DOHH2 (cell line): ENCODE measurements around the gene NTNG2.

Experiments used
- H3F3A ChIP-seq: fragments of 200-600 bp; sonication (generic), shearing (Covaris generic); 2 replicates; pipeline ENCODE4 v1.6.0; 2016; ENCODE audit warnings: antibody characterized with exemption, mild to moderate bottlenecking; ENCODE audit not compliant: control insufficient read depth, insufficient read depth
- H3K27ac ChIP-seq: fragments of 200-600 bp; sonication (generic); 2 replicates; pipeline ENCODE4 v1.5.1; 2014; ENCODE audit warnings: low read depth, mild to moderate bottlenecking, low read length, moderate library complexity
- H3K27me3 ChIP-seq: fragments of 200-600 bp; sonication (generic); 2 replicates; pipeline ENCODE4 v1.6.1; 2014; ENCODE audit warnings: mild to moderate bottlenecking, low read length, mixed read lengths; ENCODE audit not compliant: control insufficient read depth
- H3K36me3 ChIP-seq: fragments of 200-600 bp; sonication (generic); 2 replicates; pipeline ENCODE4 v1.6.1; 2014; ENCODE audit warnings: mild to moderate bottlenecking, low read length, moderate library complexity, mixed read lengths; ENCODE audit not compliant: control insufficient read depth
- H3K4me1 ChIP-seq: fragments of 200-600 bp; sonication (generic); 2 replicates; pipeline ENCODE4 v1.6.1; 2014; ENCODE audit warnings: mild to moderate bottlenecking, low read length, mixed read lengths; ENCODE audit not compliant: control insufficient read depth
- H3K4me2 ChIP-seq: fragments of 200-600 bp; sonication (generic); 2 replicates; pipeline ENCODE4 v1.6.0; 2014; ENCODE audit warnings: mild to moderate bottlenecking, low read length, moderate library complexity
- H3K4me3 ChIP-seq: fragments of 200-600 bp; sonication (generic); 2 replicates; pipeline ENCODE4 v1.5.1; 2014; ENCODE audit warnings: mild to moderate bottlenecking, low read length, mixed read lengths
- H3K79me2 ChIP-seq: fragments of 200-600 bp; sonication (generic); 2 replicates; pipeline ENCODE4 v1.6.1; 2014; ENCODE audit warnings: mild to moderate bottlenecking, low read length, mixed read lengths; ENCODE audit not compliant: control insufficient read depth
- H3K9me2 ChIP-seq: fragments of 200-600 bp; sonication (generic); replicated peaks from 2 replicates; pipeline ENCODE4 v1.6.1; 2014; ENCODE audit warnings: mild to moderate bottlenecking, low read length, mixed read lengths; ENCODE audit not compliant: control insufficient read depth
- H3K9me3 ChIP-seq: fragments of 200-600 bp; sonication (generic); 2 replicates; pipeline ENCODE4 v1.6.1; 2014; ENCODE audit warnings: antibody characterized with exemption, low read length, mixed read lengths; ENCODE audit not compliant: control insufficient read depth, insufficient read depth
- H4K20me1 ChIP-seq: fragments of 200-600 bp; sonication (generic); 2 replicates; pipeline ENCODE4 v1.6.0; 2014; ENCODE audit warnings: low read depth, mild to moderate bottlenecking, antibody characterized with exemption, low read length, moderate library complexity; ENCODE audit not compliant: control insufficient read depth, insufficient read depth
- EZH2phosphoT487 ChIP-seq: fragments of 200-600 bp; sonication (generic); IDR thresholded peaks from 2 replicates; pipeline ENCODE4 v1.6.1; 2017; ENCODE audit warnings: borderline replicate concordance, mild to moderate bottlenecking, antibody characterized with exemption, low read length, moderate library complexity, mixed read lengths
- TF ChIP-seq, protein P1 (sequence below): fragments of 200-600 bp; sonication (generic); IDR thresholded peaks from one replicate; pipeline ENCODE4 v1.5.1; 2014; ENCODE audit warnings: antibody characterized with exemption, mild to moderate bottlenecking, low read depth, low read length; ENCODE audit not compliant: poor library complexity, severe bottlenecking

Gene NTNG2

GRCh38 chr9:132228062-132228461, 66.2 kb downstream of the NTNG2 start:
- no peaks in the 10 kb centered on the region for H3K4me1 ChIP-seq
- no peaks in the 10 kb centered on the region for H3K9me3 ChIP-seq
- no peak overlapping the region for H3K4me2 ChIP-seq
- peaks cover 8% of the 10 kb centered on the region; the same call in 1 of the 2 replicates for H3K27me3 ChIP-seq
- H3K27ac ChIP-seq, result no peak overlapping the region
- no peaks in the 10 kb centered on the region for H3K36me3 ChIP-seq
- H3K79me2 ChIP-seq, result no peaks in the 10 kb centered on the region
- H3K9me2 ChIP-seq, result no peaks in the 10 kb centered on the region
- no peaks in the 10 kb centered on the region for H4K20me1 ChIP-seq
- no peak for TF ChIP-seq EZH2phosphoT487
- TF ChIP-seq, protein P1, sequence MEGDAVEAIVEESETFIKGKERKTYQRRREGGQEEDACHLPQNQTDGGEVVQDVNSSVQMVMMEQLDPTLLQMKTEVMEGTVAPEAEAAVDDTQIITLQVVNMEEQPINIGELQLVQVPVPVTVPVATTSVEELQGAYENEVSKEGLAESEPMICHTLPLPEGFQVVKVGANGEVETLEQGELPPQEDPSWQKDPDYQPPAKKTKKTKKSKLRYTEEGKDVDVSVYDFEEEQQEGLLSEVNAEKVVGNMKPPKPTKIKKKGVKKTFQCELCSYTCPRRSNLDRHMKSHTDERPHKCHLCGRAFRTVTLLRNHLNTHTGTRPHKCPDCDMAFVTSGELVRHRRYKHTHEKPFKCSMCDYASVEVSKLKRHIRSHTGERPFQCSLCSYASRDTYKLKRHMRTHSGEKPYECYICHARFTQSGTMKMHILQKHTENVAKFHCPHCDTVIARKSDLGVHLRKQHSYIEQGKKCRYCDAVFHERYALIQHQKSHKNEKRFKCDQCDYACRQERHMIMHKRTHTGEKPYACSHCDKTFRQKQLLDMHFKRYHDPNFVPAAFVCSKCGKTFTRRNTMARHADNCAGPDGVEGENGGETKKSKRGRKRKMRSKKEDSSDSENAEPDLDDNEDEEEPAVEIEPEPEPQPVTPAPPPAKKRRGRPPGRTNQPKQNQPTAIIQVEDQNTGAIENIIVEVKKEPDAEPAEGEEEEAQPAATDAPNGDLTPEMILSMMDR, result no peak
- no peaks in the 10 kb centered on the region for H3F3A ChIP-seq
- H3K4me3 ChIP-seq, result no peak overlapping the region

- Histone ChIP-seq H3K79me2 (no peaks in the 10 kb centered on the region), H3K4me2 (no peak overlapping the region), H3K27me3 (no peaks in the 10 kb centered on the region), H3F3A (no peaks in the 10 kb centered on the region), H3K4me3 (no peak overlapping the region), H3K4me1 (no peaks in the 10 kb centered on the region), H3K9me2 (no peaks in the 10 kb centered on the region), H3K36me3 (no peaks in the 10 kb centered on the region), H3K27ac (no peak overlapping the region), H4K20me1 (no peaks in the 10 kb centered on the region), H3K9me3 (no peaks in the 10 kb centered on the region)
- TF ChIP-seq, protein P1, result no peak
- TF ChIP-seq EZH2phosphoT487, result no peak
Observed at GRCh38 chr9:132230605-132231004, 68.7 kb downstream of the NTNG2 start.

DNA sequence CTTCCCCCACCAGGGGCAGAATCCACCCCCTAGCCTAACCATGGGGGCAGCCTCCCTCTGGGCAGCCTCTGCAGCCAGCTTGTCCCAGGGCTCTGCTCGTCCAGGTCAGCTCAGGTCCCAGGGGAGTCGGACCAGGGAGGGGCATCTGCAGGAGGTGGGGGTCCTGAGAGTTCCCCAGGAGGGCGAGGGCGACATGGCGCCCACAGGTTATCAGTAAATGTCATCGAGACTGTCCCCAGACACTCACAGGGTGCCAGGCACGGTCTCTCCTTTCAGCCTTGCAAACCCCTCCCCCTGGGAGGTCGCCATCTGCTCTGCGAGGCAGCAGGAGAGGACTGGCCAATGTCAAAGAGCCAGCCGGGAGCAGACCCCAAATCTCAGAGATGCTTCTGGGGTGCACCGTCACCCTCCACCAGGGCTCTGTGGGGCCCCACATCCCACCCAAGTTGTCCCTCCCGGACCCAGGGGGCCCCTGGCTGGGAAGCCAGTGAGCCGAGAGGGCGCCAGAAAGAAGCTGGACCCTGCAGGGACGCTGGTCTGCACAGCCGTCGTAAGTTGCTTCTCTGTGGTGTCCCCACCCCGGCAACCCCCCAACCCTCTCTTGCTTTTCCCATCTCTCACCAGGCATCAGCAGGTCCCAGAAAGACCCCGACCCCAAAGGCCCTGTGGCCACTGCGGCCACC, 69.3 kb downstream of the NTNG2 start:
- Histone ChIP-seq H3F3A (no peaks in the 10 kb centered on the region), H3K4me3 (no peak overlapping the region), H4K20me1 (no peaks in the 10 kb centered on the region), H3K36me3 (no peaks in the 10 kb centered on the region), H3K4me1 (no peaks in the 10 kb centered on the region), H3K27ac (no peak overlapping the region), H3K9me2 (no peaks in the 10 kb centered on the region), H3K9me3 (no peaks in the 10 kb centered on the region), H3K4me2 (no peak overlapping the region), H3K27me3 (no peaks in the 10 kb centered on the region), H3K79me2 (no peaks in the 10 kb centered on the region)
- TF ChIP-seq EZH2phosphoT487, result no peak
- TF ChIP-seq, protein P1, result no peak
